Neural progenitor cell (in vitro differentiated cells): Measurements from ENCODE around the gene TNP2. TPM values are rescaled to one million over a fixed set of nuclear protein-coding genes. Genes with fewer than 3 reads are reported as not detected.
A peak's percentile ranks its signal among the peaks of the same experiment; 100 is the strongest.

Experiments
- DNase-seq: peaks from one replicate; pipeline ENCODE4 v3.0.0-alpha.2; 2016; ENCODE audit warnings: low spot score
- H2AFZ ChIP-seq: fragments of 200-600 bp; sonication (generic); replicated peaks from 2 replicates; pipeline ENCODE4 v1.6.1; 2016; ENCODE audit warnings: antibody characterized with exemption
- H3F3A ChIP-seq: fragments of 200-600 bp; sonication (generic); 2 replicates; pipeline ENCODE4 v1.6.1; 2016; ENCODE audit warnings: antibody characterized with exemption, low read depth
- H3K27ac ChIP-seq: fragments of 200-600 bp; sonication (generic); 2 replicates; pipeline ENCODE4 v1.5.1; 2016; ENCODE audit warnings: mild to moderate bottlenecking
- H3K27me3 ChIP-seq: fragments of 200-600 bp; sonication (generic); 2 replicates; pipeline ENCODE4 v1.6.1; 2016; ENCODE audit warnings: mild to moderate bottlenecking, moderate library complexity
- H3K36me3 ChIP-seq: fragments of 200-600 bp; sonication (generic); 2 replicates; pipeline ENCODE4 v1.5.1; 2016
- H3K4me1 ChIP-seq: fragments of 200-600 bp; sonication (generic); 2 replicates; pipeline ENCODE4 v1.6.1; 2016; ENCODE audit warnings: mixed run types
- H3K4me2 ChIP-seq: fragments of 200-600 bp; sonication (generic); 2 replicates; pipeline ENCODE4 v1.6.1; 2016
- H3K4me3 ChIP-seq: fragments of 200-600 bp; sonication (generic); 2 replicates; pipeline ENCODE4 v1.5.1; 2016
- H3K79me2 ChIP-seq: fragments of 200-600 bp; sonication (generic); 2 replicates; pipeline ENCODE4 v1.6.1; 2016; ENCODE audit warnings: low read depth
- H3K9ac ChIP-seq: fragments of 200-600 bp; sonication (generic); 2 replicates; pipeline ENCODE4 v1.6.1; 2016
- H3K9me3 ChIP-seq: fragments of 200-600 bp; sonication (generic); 2 replicates; pipeline ENCODE4 v1.5.1; 2016; ENCODE audit warnings: low read depth
- H4K20me1 ChIP-seq: fragments of 200-600 bp; sonication (generic); 2 replicates; pipeline ENCODE4 v1.6.1; 2016; ENCODE audit warnings: low read depth
- H3K27ac Mint-ChIP-seq: 3 replicates; pipeline ENCODE4 v1.8.0; 2021; ENCODE audit warnings: mixed read lengths
- H3K27me3 Mint-ChIP-seq: 2 replicates; pipeline ENCODE4 v1.8.0; 2022; ENCODE audit warnings: low read depth, mild to moderate bottlenecking, inconsistent platforms, moderate library complexity, mixed read lengths; ENCODE audit not compliant: insufficient read depth
- H3K36me3 Mint-ChIP-seq: 3 replicates; pipeline ENCODE4 v1.8.0; 2021; ENCODE audit warnings: mixed read lengths
- H3K4me1 Mint-ChIP-seq: 3 replicates; pipeline ENCODE4 v1.8.0; 2021; ENCODE audit warnings: mixed read lengths
- H3K4me3 Mint-ChIP-seq: 3 replicates; pipeline ENCODE4 v1.8.0; 2021; ENCODE audit warnings: mild to moderate bottlenecking, moderate library complexity, mixed read lengths
- H3K9me3 Mint-ChIP-seq: 3 replicates; pipeline ENCODE4 v1.8.0; 2020; ENCODE audit warnings: mixed read lengths
- CTCF ChIP-seq: fragments of 200-600 bp; sonication (generic); IDR thresholded peaks from 2 replicates; pipeline ENCODE4 v1.5.1; 2017; ENCODE audit warnings: antibody characterized with exemption, mild to moderate bottlenecking
- EZH2phosphoT487 ChIP-seq: fragments of 200-600 bp; sonication (generic); IDR thresholded peaks from 2 replicates; pipeline ENCODE4 v1.6.1; 2017; ENCODE audit warnings: antibody characterized with exemption
- microRNA-seq: library from miRNA; unstranded; fragments of <30 nt; microRNA quantifications from one replicate; pipeline ENCODE4, GENCODE V29; 2016
- small RNA-seq: library from RNA; depleted of rRNA; stranded (forward); fragments of <200 nt; gene quantifications from one replicate; pipeline ENCODE3, GENCODE V24; 2015
- total RNA-seq: library from RNA; depleted of rRNA; stranded (reverse); fragments of >200 nt; gene quantifications from 2 replicates; pipeline ENCODE4 v1.2.3, GENCODE V29; 2015; ENCODE audit warnings: low replicate concordance

TNP2 gene
- total RNA-seq, 1 donor from 2014 or later: not detected

GRCh38 chr16:11218604-11218962 is 50.5 kb downstream of the TNP2 start:
- H3K4me1 ChIP-seq: no peaks in the 10 kb centered on the region
- Mint-ChIP-seq H3K36me3 (no peaks in the 10 kb centered on the region), H3K9me3 (peaks cover 11% of the 10 kb centered on the region), H3K4me3 (no peak overlapping the region), H3K27ac (no peak overlapping the region), H3K27me3 (peaks cover 13% of the 10 kb centered on the region), H3K4me1 (no peaks in the 10 kb centered on the region)
- no peak overlapping the region for H3K4me2 ChIP-seq
- H3K79me2 ChIP-seq: no peaks in the 10 kb centered on the region
- no peak overlapping the region for H2AFZ ChIP-seq
- no peak for DNase-seq
- no peaks in the 10 kb centered on the region for H4K20me1 ChIP-seq
- H3F3A ChIP-seq: no peaks in the 10 kb centered on the region
- no peak overlapping the region for H3K4me3 ChIP-seq
- H3K9ac ChIP-seq: no peak overlapping the region
- TF ChIP-seq EZH2phosphoT487 (no peak), CTCF (peak; percentile 52)
- no peaks in the 10 kb centered on the region for H3K36me3 ChIP-seq
- H3K9me3 ChIP-seq: peaks cover 6% of the 10 kb centered on the region
- H3K27ac ChIP-seq: no peak overlapping the region
- H3K27me3 ChIP-seq: no peaks in the 10 kb centered on the region

Small RNAs within 50 kb of the gene (microRNA-seq; reads per million reads assigned to microRNA genes)
- not detected for gene MIR548H2

Small RNAs within 50 kb of the gene (small RNA-seq; reads per million reads assigned to genes)
- not detected for gene MIR548H2
- not detected for gene RF00019
- gene RF00554: not detected

Other genes starting within 250 kb of the TNP2 start
- 1.6 and 7.3 TPM in 2 replicates for gene SOCS1, start 13.1 kb downstream of the TNP2 start, total RNA-seq
- not detected in 2 replicates for gene PRM3, start 4.3 kb upstream of the TNP2 start, total RNA-seq
- gene PRM2, start 7.2 kb upstream of the TNP2 start, total RNA-seq: not detected in 2 replicates
- gene PRM1, start 12.0 kb upstream of the TNP2 start, total RNA-seq: not detected in 2 replicates
- gene RMI2, start 76.1 kb upstream of the TNP2 start, total RNA-seq: 56.1 and 68.6 TPM in 2 replicates